ENCODE measurements around the gene STARD13.
"Not testable (repeated sequence)": the region's sequence is repeated elsewhere in the genome, so short reads cannot be mapped to it uniquely, and the experiment has no call there.

STARD13 gene

GRCh38 chr13:33191425-33192210 lies 93.9 kb downstream of the STARD13 start:
- no peak for DNase-seq

DNA sequence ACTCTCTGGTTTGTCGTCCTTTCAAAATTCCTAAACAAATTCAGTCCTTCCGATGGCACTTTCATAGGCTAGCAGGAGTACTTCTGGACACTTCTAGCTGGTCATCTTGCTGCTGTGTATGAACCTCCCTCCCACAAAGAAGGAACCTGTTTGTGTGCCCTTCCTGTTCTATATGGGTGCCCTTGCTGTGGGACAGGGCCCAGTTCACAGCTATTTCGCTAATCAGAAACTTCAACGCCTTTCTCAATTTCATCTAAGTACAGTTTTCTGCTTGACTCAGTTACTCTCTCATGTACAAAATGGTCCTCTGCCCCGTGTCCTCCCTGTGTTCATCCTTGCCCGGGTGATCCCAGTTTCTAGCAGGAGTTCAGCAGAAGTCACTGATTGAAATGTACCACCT lies 96.1 kb downstream of the STARD13 start:
- DNase-seq: no peak

DNA sequence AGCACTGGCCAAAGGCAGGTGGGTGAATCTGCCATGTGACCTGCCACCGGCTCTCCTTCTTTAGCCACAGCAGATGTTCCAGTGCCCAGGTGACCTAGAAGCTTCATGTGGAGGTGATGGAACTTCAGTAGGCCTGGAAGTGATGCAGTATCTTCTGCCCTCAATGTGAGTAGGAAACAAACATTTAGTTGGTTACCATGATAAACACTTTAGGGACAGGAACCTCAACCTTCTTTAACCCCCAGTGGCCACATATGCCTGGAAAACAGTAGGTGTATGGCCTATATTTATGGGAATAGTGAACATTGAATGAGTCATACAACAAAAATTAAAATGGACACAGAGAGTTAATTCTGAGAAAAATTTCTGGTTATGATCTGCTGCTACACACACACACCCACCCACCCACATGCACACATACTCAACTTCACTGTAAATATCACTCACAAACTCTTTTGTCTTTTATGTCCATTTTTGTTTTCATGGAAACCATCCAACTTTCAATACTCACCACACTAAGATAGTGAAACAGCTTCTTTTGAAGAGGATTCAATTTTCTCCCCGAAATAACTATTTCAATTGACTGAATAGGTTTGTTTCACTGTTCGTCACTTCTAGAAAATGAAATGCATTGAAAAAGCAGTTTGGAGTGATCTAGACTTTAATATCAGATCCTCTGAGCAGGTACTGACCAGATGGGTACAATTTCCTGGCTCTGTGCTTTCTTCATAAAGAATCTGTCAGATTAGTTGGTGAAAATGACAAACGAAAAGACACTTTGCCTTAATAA lies 97.3 kb downstream of the STARD13 start:
- no peak for DNase-seq

DNA sequence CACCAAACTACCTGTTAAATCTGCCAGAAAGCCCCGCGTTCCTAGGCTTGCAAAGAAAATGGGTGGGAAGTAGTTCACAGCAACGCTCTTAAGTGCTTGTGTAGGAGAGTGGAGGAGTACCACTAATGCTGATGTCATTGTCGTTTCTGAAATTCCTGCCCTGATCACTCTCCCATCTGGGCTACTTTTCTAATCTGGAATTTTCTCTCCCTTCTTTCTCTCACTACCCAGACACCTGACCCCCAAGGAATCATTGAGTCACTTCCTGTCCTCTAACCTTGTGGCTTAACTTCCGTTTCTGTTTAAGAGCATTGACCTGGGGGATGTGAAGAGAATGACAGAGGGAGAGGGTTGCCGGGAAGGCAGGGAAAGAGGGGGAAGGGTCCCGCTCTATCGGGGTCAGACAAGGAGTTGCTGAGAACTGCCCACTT lies 98.7 kb downstream of the STARD13 start:
- no peak for DNase-seq

DNA sequence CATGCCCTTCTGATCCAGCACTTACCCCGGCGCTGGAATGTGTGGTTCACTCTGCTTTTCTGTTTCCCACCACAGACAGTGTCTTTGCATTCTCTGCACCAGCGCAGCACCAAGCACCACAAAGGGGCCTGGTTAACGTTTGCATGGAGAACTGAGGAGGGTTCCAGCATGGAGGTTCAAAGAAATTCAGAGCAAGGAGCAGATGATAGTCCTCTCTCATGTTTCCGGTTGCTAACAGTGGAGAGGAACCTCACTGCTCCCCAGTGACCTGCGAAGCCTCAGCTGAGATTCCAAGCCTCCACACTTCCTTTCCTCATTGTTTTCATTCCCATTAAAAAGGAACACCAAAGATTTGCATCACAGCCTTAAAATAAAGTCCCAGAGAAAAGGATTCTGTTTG lies 99.7 kb downstream of the STARD13 start:
- DNase-seq: no peak

- no peak for DNase-seq
These were observed 101.0 kb downstream of the STARD13 start for GRCh38 chr13:33184530-33184929.

DNA sequence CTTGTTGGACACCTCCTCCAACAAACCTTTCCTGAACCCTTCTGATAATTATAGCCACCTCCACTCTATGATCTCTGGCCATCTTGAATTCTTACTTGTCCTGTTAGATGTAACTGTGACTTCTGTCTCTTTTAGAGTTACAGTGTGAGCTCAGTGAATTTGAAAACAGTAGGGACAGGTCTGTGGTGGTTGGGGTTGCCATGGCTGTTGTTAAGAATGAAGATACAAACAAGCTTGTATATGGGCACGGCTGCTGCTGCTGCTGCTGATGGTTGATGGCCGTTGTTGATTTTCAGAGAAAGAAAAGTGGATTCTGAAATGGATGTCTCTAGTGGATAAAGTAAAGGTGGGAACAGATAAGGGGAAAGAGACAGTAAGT lies 101.5 kb downstream of the STARD13 start:
- no peak for DNase-seq

- DNase-seq: no peak
These were observed 102.0 kb downstream of the STARD13 start for GRCh38 chr13:33183431-33184111.

DNA sequence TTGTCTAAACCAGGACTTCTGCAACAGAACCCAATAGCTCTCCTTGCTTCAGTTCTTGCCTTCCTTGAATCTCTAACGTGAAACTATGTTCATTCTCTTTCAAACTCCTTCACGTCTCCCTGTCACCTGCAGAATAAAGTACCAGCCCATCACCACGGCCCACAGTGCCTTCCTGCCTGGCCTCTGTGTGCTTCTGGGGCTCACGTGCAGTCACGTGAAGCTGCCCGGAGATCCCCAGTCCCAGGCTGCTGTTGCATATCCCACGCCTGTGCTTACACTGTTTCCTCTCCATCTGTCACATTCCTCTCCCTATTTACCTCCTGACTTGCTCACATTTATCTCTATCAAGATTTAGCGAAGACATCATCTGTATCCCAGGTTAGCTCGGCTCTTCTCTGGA lies 102.8 kb downstream of the STARD13 start:
- DNase-seq: no peak

GRCh38 chr13:33181264-33181663 lies 104.3 kb downstream of the STARD13 start:
- DNase-seq: no peak

GRCh38 chr13:33180122-33180804 lies 105.3 kb downstream of the STARD13 start:
- DNase-seq: no peak

GRCh38 chr13:33179463-33179862 lies 106.1 kb downstream of the STARD13 start:
- DNase-seq: no peak

GRCh38 chr13:33178209-33178840 lies 107.2 kb downstream of the STARD13 start:
- DNase-seq: no peak

DNA sequence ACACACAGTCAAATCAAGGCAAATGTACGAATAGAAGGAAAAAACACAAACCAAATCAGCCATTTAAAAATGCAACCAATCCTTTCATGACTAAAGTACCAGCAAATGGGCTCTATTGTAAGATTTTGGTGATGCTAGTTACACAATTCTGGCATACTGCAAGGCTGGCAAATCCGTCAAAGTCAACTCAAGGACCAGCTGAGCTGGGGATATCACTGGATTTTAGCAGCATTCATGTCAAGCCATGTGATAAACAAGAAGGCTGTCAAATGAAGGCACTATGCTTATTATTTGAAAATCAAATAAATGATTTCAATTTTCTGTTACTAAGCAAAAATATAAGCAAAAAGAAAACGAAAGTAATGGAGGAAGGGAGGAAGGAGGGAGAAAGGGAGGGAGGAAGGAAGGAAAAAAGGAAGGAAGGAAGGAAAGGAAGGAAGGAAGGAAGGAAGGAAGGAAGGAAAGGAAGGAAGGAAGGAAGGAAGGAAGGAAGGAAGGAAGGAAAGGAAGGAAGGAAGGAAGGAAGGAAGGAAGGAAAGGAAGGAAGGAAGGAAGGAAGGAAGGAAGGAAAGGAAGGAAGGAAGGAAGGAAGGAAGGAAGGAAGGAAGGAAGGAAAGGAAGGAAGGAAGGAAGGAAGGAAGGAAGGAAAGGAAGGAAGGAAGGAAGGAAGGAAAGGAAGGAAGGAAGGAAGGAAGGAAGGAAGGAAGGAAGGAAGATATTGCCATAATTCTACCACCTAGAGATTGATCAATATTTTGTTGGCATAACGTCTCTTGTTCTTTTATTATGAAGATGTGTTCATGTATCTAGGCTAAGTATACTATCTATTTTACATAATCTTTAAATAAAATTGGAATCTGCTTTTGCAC lies 108.0 kb downstream of the STARD13 start:
- DNase-seq: not testable (repeated sequence)

DNA sequence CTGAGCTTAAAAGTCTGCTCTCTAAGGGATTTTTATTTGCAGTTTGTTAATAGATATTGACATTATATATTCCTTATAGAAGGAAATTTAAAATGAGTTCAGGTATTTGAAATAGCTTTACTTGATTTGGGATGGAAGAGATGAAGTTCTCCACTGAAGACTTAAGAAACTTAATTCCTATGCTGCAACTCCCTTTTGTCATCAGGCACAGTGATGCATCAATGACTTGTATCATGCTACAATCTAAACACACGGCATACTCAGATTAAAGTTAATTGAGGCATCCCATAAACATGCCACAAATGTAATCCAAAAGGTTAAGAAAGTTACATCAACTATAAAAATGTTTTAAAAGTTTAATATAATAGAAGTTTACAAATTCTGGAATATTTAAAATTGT lies 109.0 kb downstream of the STARD13 start:
- DNase-seq: no peak

- DNase-seq: no peak
These were observed 109.6 kb downstream of the STARD13 start for GRCh38 chr13:33175991-33176390.

GRCh38 chr13:33174931-33175330 lies 110.6 kb downstream of the STARD13 start:
- DNase-seq: no peak

GRCh38 chr13:33174491-33174890 lies 111.1 kb downstream of the STARD13 start:
- DNase-seq: peak; percentile 29

GRCh38 chr13:33172911-33173310 lies 112.6 kb downstream of the STARD13 start:
- DNase-seq: no peak

DNA sequence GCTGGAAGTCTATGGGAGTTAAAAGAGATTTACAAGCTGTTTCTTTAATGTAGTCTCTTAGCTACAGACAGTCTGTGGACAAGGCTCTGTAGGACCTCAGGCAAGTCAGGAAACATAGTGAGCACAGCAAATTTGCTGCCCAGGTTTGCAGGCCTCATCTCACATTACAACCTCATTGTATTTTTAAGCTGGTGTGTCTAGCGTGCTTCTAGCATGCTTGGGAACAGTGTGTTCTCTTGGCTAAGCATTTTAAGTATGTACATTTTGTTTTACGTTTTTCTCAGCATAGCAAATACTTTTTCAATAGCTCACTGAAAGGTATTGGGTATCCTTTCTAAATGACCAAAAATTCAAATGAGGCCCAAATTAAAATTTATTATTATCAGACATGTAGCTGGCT lies 113.2 kb downstream of the STARD13 start:
- DNase-seq: no peak

GRCh38 chr13:33169273-33169980 lies 116.1 kb downstream of the STARD13 start:
- no peak for DNase-seq
